ENCODE results near the gene DENND1A. TPM values are rescaled to one million over a fixed set of nuclear protein-coding genes. Genes with fewer than 3 reads are reported as not detected.

DENND1A gene
- total RNA-seq, 1 donor: 56.8 TPM

DNA sequence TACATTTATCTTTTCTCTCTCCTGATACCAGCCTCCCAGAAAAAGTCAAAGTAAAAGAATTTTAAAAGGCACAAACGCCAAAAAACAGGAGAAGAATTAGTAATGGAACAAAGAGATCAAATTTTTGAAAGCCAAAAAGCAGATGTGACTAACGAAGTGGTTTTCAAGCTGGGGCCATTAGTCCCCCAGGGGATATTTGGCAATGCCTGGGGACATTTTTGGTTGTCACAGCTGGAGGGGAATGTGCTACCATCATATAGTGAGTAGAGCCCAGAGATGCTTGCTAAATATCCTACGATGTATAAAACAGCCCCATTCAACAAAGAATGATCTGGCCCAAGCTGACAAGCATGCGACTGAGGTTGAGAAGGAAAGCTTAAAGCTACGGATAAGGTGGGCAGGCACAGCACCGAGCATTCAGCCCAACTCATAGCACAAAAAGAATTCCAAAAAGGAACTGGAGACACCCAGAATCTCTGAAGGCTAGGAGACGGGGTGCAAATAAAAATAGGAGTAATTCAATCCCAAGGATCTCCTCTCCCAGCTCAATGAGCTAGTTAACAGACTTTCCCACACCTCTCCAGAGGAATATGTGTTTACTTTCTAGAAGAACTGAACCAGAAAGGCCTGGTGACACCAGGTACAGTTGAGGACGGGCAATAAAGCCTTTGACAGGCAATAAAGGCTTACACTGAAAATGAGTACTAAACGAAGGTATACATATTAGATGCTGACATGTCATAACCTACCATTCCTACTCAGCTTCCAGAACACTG is 269.0 kb downstream of the DENND1A start:
- no peak for DNase-seq (ENCODE audit: low read depth in 2 of 3, low spot score in 2 of 3)

DNA sequence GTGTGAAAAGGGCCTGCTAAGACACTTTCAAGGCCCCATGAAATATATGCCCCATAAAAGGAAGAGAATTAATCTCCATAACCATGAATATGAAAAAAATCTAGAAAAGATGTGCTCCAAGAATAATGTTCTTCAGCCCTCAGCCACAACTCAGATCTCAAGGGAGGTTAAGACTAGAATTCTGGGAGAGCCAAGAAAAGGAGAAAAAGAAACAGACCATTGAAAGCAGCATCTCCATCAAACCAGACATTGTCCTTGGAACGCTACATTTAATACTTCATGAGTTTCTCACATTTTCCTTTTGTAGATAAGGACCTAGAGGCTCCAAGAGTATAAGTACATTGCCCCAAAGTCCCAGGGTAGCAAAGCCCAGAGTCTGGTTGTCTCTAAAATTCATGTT is 270.6 kb downstream of the DENND1A start:
- DNase-seq (ENCODE audit: low read depth in 2 of 3, low spot score in 2 of 3): no peak

DNA sequence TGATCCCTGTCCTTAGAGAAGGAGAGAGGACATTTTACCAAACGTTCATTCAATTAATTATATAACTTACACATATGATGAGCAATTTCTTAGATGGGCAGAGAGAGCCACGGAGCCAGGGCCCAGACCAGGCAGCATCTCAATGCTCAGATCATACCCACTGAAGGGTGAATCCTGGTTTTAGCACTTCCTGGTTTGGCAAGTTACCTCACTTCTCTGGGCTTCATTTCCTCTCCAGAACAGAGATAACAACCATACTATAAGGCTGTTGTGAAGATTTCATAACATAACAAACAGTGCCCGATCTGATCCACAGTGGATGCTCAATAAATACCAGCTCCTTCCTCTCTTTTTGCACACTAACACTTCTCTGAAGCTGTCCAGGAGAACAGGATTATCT is 271.1 kb downstream of the DENND1A start:
- DNase-seq (ENCODE audit: low read depth in 2 of 3, low spot score in 2 of 3): no peak

DNA sequence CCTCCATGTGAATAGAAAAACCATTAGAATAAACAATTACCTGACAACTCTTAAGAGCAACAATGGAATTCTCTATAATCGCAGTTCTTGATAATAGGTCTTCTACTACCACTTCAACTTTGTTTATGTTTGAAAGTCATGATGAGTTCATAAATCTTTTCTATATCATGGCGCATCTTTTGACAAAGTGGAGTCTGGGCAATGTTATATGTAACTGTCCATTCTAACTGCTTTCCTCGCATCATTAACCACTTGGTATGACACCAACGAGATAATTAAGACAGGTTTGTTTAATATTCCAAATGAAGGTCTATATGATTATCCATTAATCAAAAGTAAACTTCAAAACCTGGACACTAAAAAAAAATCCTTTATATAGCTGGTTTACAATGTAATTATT is 272.0 kb downstream of the DENND1A start:
- DNase-seq (ENCODE audit: low read depth in 2 of 3, low spot score in 2 of 3): no peak

DNA sequence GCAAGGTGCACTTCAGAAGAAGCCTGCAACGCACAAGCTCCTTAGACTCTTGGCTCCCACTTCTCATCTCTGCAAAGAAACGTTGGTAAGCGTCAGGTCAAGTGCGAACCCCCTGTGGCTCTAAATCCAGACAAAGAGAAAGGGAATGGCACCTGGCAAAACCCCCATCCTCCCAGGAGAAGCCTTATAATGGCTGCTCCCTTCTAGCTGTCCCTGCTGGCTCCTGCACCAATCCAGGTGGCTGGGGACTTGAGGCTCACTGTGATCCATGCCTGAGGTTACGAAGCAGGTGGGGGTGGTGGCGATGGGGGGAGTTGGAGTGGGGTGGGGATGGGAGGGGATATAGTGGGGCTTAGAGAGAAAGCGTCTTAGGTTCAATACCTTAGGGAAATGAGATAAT is 272.8 kb downstream of the DENND1A start:
- no peak for DNase-seq (ENCODE audit: low read depth in 2 of 3, low spot score in 2 of 3)

DNA sequence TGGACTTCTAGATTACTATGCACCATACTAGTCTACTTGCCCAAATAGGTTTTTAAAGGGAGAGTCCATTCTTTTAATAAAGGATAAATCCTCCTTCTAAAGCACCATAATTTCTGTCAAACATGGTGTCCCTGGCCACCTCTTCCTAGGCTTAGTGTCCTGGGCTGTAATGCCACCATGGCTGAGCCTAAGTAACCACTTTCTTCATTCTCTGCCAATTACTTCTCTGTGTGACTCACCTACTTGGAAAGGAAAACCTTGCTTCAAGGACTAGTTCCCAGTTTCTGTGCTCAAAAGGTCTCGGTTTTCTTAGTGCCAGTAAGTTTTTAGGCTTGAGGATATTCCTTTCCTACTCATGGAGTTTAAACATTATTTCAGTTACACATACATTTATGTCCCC is 273.4 kb downstream of the DENND1A start:
- DNase-seq (ENCODE audit: low read depth in 2 of 3, low spot score in 2 of 3): no peak

DNA sequence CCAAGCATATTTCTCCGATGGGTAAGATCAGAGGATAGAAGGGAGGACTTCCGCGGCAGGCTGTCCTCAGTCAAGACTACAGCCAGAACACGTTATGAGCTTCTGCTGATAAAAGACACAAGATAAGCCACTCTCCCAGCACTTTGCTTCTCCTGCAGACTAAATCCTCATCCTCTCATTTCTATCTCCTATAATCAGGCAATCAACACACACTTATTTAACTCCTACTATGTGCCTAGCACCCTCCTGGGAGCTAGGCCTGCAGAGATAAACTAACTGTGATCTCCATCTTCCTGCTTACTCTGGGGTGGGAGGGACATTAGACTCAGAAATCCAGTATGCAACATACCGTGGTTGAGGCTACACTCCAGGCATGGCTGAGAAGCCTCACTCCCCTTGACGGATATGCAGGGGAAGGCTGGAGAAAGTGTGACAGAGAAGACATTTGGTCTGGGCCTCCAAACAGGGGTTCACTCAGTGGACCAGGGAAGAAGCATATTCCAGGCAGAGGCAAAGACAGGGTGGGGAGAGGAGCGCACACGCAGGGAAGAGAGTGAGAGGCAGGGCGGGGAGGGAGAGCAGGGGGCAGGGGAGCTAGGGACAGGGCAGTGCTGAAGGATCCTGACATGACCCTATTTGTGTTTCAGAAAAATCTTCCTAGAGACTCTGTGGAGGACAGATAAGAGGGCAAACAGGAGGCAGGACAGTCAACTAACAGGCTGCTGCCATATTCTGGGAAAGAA is 274.1 kb downstream of the DENND1A start:
- no peak for DNase-seq (ENCODE audit: low read depth in 2 of 3, low spot score in 2 of 3)

DNA sequence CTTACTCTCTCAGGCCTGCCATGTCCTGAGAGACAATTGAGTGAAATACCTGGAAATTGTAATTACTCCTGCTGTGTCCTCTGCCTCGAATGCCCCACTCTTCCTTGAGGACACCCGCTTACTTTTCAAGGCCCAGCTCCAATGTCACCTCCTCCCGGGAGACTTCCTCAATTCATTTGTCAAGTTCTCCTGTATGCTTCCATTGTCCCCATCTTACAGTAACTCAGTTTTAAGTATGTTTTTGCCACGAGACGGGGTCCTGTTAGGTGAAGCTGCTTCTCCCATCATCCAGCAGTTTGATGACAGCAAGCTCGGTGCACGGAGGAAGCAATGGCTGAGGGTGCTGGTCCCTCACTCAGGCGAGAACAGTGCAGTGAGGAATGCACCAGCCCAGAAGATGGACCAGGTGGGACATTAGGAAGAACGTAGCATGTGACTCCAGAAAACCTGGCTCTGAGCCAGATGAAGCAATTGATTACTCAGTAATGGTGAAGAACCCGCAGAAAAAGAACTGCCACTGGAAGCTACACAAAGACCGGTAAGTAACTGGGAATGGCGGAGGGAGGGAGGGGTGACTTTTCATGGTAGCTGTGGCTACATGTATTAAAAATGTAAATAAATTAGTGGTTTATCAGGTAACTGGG is 274.8 kb downstream of the DENND1A start:
- DNase-seq (ENCODE audit: low read depth in 2 of 3, low spot score in 2 of 3): no peak

DNA sequence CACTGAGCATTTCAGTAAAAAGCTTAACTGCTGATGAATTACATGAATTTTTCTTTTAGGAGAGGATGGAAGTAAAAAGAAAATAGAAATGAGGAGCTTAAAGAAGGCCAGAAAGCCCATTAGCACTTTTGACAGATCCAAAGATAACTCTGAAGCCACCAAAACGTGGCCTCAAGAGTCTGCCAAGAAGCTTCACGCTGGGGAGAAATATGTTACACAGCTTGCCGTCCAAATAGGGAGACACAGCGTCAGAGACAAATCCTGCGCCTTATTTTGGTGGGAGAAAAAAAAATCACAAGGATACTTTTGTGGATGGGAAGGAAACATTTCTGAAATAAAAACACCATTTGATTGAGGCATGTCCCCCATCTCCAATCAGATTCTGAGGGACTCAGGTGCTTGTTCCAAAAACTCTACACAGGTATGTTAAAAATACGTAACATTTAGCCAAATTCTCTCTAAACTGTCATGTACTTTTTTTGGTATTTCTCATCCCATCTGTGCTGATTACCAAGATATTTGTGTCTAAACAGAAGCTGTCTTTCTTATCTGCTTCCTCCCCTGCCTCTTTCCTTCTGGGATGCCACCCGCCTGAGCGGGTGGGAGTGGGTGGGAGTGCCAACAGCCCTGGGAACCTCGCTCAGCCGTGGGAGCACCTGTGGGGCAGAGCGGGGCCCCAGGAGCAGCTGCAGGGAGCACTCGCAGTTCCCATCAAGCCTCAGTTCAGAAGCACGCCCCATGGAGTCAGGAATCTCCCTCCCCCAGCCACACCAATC is 275.5 kb downstream of the DENND1A start:
- no peak for DNase-seq (ENCODE audit: low read depth in 2 of 3, low spot score in 2 of 3)

DNA sequence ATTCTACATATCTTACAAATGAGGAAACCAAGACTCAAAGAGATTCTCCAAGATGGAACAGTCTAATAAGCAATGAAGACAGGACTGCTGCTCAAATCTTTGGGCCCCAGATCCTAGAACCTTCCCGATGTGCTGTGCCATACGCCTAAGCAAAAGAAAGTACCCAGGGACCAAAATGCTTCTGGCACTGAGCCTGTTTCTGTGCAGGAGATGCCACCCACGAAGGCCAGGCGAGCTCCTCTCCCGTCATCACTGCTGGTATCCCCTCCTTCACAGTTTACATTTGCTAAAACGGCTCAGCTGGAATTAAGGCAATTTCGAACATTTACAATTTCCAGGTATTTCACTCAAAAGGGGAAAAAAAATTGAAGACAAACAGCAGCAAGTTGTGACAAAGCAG is 277.5 kb downstream of the DENND1A start:
- DNase-seq (ENCODE audit: low read depth in 2 of 3, low spot score in 2 of 3): no peak

DNA sequence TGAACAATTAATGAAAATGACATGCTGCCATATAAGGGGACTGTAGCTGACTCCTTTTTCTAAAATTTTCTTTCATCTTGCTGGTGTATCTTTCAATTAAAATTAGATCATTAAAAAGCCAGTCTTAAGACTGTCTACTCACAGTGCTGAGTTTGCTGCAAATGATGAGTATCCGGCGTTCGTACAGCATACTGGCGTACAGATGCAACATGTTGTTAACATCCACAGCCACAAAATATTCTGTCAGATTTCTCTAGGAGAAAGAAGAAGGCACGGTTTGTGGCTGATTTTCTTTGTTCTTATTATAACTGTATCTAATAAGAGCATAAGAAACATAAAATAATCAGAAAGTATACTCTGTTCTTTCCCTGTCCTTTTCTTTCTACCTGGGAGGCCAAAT is 278.1 kb downstream of the DENND1A start:
- DNase-seq (ENCODE audit: low read depth in 2 of 3, low spot score in 2 of 3): no peak

DNA sequence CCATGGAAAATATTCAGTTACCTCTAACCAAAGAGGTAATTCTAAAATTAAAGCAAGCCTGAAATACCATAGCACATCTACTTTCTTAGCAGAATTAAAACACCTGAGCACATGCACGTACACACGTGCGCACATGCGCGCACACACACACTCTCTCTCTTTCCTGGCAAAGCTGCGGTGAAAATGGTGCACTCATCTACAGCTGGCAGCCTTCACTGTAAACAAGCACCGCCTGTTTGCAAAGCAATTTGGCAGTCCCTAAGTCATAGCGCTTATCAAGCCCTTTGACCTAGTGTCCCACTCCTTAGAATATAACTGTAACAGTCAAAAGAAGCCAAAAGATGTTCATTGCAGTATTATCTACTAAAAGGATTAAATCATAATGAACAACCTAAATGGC is 278.7 kb downstream of the DENND1A start:
- no peak for DNase-seq (ENCODE audit: low read depth in 2 of 3, low spot score in 2 of 3)

DNA sequence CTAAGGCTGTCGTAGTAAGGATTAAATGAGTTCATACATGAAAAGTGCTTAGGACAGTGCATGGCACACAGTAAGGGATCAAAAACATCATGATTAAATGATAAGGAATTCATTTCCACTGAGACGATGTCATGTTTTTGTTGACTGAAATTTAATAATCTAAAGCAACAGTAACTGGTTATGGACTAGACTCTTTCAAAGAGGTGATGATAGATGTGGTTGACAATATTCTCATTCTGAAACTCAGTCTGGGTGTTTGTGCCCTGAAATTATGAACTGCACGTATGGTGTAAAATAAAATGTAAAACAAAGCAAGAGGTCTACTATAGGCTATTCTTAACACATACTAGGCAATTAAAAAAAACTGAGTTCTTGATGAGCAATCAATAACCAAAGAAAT is 280.0 kb downstream of the DENND1A start:
- no peak for DNase-seq (ENCODE audit: low read depth in 2 of 3, low spot score in 2 of 3)

DNA sequence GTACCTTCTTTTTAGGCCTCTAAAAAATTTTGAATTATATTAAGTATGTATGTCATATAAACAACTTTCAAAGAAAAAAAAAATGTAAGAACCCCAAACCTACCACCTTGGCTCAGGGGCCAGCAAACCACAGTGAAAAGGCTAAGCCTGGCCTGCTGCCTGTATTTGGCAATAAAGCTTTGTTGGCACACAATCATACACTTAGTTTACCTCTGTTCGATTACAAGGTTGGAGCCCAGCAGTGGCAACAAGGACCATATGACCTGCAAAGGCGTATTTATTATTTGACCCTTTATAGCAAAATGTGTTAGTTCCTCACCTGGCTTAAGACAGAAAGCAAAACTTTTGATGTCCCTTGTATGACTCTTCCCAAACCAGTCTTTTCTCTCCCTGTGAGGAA is 282.8 kb downstream of the DENND1A start:
- DNase-seq (ENCODE audit: low read depth in 2 of 3, low spot score in 2 of 3): no peak

DNA sequence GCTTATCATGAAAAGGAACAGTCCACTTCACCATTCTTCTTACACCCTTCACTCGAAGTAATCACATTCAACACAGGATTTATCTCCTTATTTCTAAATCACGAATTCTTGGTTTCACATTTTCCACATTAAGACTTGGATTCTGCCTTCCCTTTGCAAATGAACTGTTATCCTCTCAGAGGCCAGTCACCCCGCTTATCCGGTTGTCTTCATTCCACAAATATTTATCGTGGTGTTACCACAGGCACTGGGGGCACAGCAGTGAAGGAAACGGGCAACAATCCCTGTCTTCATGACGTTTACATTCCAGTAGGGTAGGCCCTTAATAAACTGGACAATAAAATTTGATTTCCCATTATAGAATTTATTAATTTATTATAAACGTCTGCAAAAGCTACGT is 284.2 kb downstream of the DENND1A start:
- no peak for DNase-seq (ENCODE audit: low read depth in 2 of 3, low spot score in 2 of 3)

DNA sequence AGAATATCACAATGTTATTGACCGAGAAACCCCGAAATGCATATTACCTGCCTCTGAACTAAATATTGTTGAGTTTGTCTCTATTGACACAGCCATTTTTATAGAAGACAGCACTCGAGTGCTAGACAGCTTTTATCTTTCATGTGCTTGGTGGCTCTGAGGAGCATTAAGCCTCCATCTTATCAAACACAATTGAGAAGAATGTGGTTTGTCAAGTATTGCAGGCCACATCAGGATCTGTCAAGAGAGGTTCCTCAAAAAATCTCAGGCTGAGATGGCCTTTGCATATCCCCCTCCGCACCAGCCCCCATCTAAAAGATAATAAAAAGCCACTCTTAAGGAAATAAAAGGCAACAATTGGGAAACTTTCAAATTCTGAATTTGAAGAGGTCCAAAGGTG is 284.8 kb downstream of the DENND1A start:
- no peak for DNase-seq (ENCODE audit: low read depth in 2 of 3, low spot score in 2 of 3)

DNA sequence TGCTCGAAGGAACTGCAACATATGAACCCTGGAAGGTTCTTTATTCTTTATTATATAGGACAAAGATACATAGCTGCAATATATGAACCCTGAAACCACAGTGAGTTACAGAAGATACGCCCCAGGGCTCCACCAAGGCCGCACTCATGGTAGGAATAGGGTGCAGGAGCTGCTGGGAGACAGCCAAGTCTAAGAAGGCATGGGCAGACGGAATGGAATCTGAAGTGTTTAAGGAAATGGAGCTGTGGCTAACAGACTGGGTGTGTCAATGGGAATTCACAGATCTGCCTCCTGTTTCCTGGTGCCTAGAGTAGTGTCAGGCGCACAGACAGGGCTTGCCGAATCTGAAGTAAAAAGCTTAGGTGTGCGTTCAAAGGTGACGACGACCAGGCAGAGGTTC is 286.4 kb downstream of the DENND1A start:
- DNase-seq (ENCODE audit: low read depth in 2 of 3, low spot score in 2 of 3): no peak

DNA sequence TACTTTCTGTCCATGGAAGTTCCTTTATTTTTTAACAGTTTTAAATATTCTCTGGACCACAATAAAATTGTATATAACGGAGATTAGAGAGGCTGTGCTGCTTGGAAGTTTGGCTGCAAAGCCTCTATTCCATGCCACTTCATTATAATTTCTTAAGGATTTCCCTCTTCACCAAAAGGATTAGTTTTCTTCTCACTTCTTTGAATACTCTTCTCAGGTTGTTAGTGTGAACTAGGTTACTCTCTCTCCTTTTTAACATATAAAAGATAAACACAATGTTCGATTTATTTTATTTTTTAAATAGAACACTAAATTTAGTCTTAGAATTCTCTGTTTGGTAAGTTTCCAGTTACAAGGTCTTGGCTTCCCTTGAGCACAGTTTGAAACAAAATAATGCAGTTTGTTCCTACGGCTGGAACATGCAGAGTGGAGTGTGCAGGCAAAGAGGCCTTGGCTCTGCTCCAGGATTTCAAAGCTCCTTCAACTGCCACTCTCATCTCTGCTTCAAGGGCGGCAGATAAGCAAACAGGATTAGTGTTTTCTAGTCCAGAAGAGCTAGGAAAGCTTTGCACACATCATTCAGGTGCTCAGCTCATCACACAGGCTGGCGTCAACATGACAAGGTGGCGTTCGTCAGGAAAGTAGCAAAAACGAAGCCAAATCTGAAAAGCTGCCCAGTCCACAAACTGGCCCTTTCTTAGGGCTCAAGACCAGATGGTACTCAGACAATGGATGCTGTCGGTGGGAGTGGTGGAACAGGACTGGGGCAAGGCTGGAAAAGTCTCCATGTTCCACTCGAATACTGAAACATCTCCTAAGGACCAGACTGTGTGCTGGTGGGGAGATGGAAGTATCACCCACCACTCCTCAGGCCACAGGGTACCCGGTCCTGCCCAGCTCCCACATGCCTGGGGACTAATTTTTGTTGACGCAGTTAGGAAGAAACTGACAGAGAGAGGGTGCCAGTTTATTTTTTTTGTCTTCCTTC is 287.3 kb downstream of the DENND1A start:
- DNase-seq (ENCODE audit: low read depth in 2 of 3, low spot score in 2 of 3): no peak

DNA sequence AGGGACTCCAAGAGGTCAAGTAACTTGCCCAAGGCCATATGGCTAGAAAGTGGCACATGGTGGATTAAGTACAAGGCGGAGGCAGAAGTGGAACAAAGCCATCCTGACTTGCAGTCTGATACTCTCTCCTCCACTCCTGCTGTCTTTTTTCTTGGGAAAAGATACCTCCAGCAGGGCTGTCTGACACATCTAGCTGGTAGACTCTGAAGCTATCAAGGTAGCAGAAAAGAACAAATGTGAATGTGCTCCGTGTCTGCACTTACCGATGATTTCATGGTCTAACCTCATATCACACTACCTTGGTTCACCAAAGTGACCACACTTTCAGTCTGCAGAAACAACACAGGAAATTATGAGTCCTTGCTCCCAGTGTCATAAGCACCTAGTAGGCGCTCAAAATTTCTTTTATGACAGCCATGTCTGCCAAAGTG is 289.1 kb downstream of the DENND1A start:
- DNase-seq (ENCODE audit: low read depth in 2 of 3, low spot score in 2 of 3): no peak

DNA sequence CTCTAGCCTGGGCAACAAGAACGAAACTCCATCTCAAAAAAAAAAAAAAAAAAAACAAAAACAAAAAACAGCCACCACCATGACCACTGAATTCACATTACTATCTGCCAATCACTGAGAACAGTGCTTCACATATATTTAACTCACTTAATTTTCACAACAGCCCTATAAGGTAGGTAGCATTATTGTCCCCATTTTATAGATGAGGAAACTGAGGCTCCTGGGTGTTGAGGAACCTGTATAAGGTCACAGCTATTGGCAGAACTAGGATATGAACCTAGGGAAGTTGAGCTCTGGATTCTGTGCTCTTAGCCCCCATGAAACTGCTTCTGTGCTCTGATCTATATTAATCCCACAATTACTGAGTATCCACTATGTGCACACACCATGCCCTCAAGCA is 290.2 kb downstream of the DENND1A start:
- no peak for DNase-seq (ENCODE audit: low read depth in 2 of 3, low spot score in 2 of 3)
